ENCODE results near the gene PLS1. TPM values are rescaled to one million over a fixed set of nuclear protein-coding genes. Genes with fewer than 3 reads are reported as not detected.

The PLS1 gene
- total RNA-seq, 1 donor from 2014 or later: 14.6 TPM

GRCh38 chr3:142628801-142629200 is 32.6 kb downstream of the PLS1 start:
- Mint-ChIP-seq H3K4me3 (no peak overlapping the region), H3K27me3 (no peaks in the 10 kb centered on the region), H3K36me3 (no peaks in the 10 kb centered on the region), H3K9me3 (no peaks in the 10 kb centered on the region), H3K4me1 (ENCODE audit: unreplicated experiment) (no peaks in the 10 kb centered on the region), H3K27ac (no peak overlapping the region)
- no peak for DNase-seq (ENCODE audit: extremely low spot score, unreplicated experiment)
- no peak for TF ChIP-seq CTCF (conservative IDR thresholded peaks at IDR 0.05)

GRCh38 chr3:142633073-142633472 is 36.9 kb downstream of the PLS1 start:
- H3K27ac Mint-ChIP-seq: no peak overlapping the region
- H3K4me1 Mint-ChIP-seq (ENCODE audit: unreplicated experiment): no peaks in the 10 kb centered on the region
- DNase-seq (ENCODE audit: extremely low spot score, unreplicated experiment): no peak
- no peaks in the 10 kb centered on the region for H3K36me3 Mint-ChIP-seq
- H3K9me3 Mint-ChIP-seq: no peaks in the 10 kb centered on the region
- H3K27me3 Mint-ChIP-seq: no peaks in the 10 kb centered on the region
- no peak overlapping the region for H3K4me3 Mint-ChIP-seq
- no peak for TF ChIP-seq CTCF (conservative IDR thresholded peaks at IDR 0.05)

DNA sequence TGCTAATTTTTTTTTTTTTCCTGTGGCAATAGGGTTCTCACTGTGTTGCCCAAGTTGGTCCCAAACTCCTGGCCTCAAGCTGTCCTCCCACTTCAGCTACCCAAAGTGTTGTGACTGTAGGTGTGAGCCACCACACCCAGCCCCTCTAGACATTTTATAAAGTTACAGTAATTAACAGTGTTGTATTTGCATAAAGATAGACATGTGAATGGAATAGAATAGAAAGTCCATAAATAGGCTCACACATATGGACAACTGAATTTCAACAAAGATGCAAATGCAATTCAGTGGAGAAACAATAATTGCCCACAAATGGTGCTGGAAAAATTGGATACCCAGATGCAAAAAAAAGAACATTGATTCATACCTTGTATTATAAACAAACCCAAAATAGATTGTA is 39.9 kb downstream of the PLS1 start:
- H3K4me3 Mint-ChIP-seq: no peak overlapping the region
- no peak for TF ChIP-seq CTCF (conservative IDR thresholded peaks at IDR 0.05)

DNA sequence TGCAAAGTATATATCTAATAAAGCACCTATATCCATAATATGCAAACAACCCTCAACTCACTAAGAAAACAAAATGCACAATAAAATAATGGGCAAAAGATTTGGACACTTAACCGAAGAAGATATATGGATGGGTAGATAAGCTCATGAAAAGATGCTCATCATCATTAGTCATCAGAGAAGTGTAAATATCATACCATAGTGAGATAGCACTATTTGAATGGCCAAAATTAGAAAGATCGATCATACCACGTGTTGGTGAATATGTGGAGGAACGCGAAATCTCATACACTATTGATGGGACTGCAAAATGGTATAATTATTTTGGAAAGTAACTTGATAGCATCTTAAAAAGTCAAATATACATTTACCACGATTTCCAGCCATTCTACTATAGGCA is 40.5 kb downstream of the PLS1 start:
- Mint-ChIP-seq H3K4me3 (no peak overlapping the region), H3K36me3 (no peaks in the 10 kb centered on the region), H3K27ac (no peak overlapping the region), H3K27me3 (no peaks in the 10 kb centered on the region), H3K4me1 (ENCODE audit: unreplicated experiment) (no peaks in the 10 kb centered on the region), H3K9me3 (no peaks in the 10 kb centered on the region)
- no peak for TF ChIP-seq CTCF (conservative IDR thresholded peaks at IDR 0.05)
- DNase-seq (ENCODE audit: extremely low spot score, unreplicated experiment): no peak

More for the DNA sequence above, 39.9 kb downstream of the PLS1 start:
- H3K9me3 Mint-ChIP-seq: no peaks in the 10 kb centered on the region
- no peaks in the 10 kb centered on the region for H3K27me3 Mint-ChIP-seq
- no peak overlapping the region for H3K27ac Mint-ChIP-seq
- no peaks in the 10 kb centered on the region for H3K36me3 Mint-ChIP-seq
- H3K4me1 Mint-ChIP-seq (ENCODE audit: unreplicated experiment): no peaks in the 10 kb centered on the region
- no peak for DNase-seq (ENCODE audit: extremely low spot score, unreplicated experiment)

DNA sequence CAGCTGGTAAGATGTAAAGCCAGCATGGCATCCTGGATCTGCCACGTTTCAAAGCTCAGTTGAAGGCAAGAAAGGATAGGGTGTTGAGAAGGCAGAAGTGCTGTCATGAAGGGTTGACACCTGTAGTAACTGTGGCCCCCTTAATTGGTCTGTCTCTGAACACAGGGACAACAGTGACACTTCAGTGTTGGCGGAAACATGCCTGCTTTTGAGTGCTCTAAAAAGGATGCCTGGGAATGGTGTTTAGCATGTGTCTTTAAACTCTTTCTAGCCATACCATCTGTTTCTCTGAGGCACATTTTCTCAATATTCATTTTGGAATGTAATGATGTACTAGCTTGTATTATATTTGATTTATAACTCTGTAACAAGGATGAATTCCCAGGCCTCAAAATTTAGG is 42.1 kb downstream of the PLS1 start:
- Mint-ChIP-seq H3K27ac (no peak overlapping the region), H3K27me3 (no peaks in the 10 kb centered on the region), H3K4me3 (no peak overlapping the region), H3K9me3 (no peaks in the 10 kb centered on the region), H3K4me1 (ENCODE audit: unreplicated experiment) (no peaks in the 10 kb centered on the region), H3K36me3 (no peaks in the 10 kb centered on the region)
- no peak for TF ChIP-seq CTCF (conservative IDR thresholded peaks at IDR 0.05)
- no peak for DNase-seq (ENCODE audit: extremely low spot score, unreplicated experiment)

GRCh38 chr3:142641504-142641903 is 45.3 kb downstream of the PLS1 start:
- TF ChIP-seq CTCF (conservative IDR thresholded peaks at IDR 0.05): no peak
- H3K27ac Mint-ChIP-seq: no peak overlapping the region
- H3K27me3 Mint-ChIP-seq: no peaks in the 10 kb centered on the region

More at GRCh38 chr3:142641504-142641903, 45.3 kb downstream of the PLS1 start:
- Mint-ChIP-seq H3K4me3 (no peak overlapping the region), H3K9me3 (no peaks in the 10 kb centered on the region), H3K36me3 (no peaks in the 10 kb centered on the region), H3K4me1 (ENCODE audit: unreplicated experiment) (no peaks in the 10 kb centered on the region)
- DNase-seq (ENCODE audit: extremely low spot score, unreplicated experiment): no peak
